NCI-H1048 (cell line): ENCODE measurements around the gene PSMC5.
"Not testable (repeated sequence)": the region's sequence is repeated elsewhere in the genome, so short reads cannot be mapped to it uniquely, and the experiment has no call there.

Experiments
- DNase-seq: peaks from one replicate; lab custom pipeline; 2025; lab: John Stamatoyannopoulos, UW

Gene PSMC5

GRCh38 chr17:63840591-63841349 lies 13.5 kb downstream of the PSMC5 start:
- DNase-seq = no peak

GRCh38 chr17:63841350-63842172 lies 14.3 kb downstream of the PSMC5 start:
- no peak for DNase-seq

- no peak for DNase-seq
Measured at GRCh38 chr17:63842173-63842539, 14.9 kb downstream of the PSMC5 start.

- DNase-seq = peak; percentile 91
Measured at GRCh38 chr17:63842540-63843386, 15.5 kb downstream of the PSMC5 start, which contains the start of gene SMARCD2. TSS of gene SMARCD2 (minus strand) at chr17:63842685. CDS start at chr17:63842674, 11 bp downstream.

GRCh38 chr17:63843387-63843888 lies 16.2 kb downstream of the PSMC5 start:
- DNase-seq = not testable (repeated sequence)

GRCh38 chr17:63843910-63844677 lies 16.9 kb downstream of the PSMC5 start:
- no peak for DNase-seq

- no peak for DNase-seq
Measured at GRCh38 chr17:63845509-63845908, 18.3 kb downstream of the PSMC5 start.

- DNase-seq = no peak
Measured at GRCh38 chr17:63847525-63848249, 20.5 kb downstream of the PSMC5 start.

GRCh38 chr17:63848834-63849689 lies 21.8 kb downstream of the PSMC5 start:
- DNase-seq = no peak

GRCh38 chr17:63850401-63850800 lies 23.2 kb downstream of the PSMC5 start:
- no peak for DNase-seq

- DNase-seq = no peak
Measured at GRCh38 chr17:63853260-63853659, 26.0 kb downstream of the PSMC5 start.

- no peak for DNase-seq
Measured at GRCh38 chr17:63854709-63855108, 27.5 kb downstream of the PSMC5 start.

GRCh38 chr17:63855185-63855584 lies 28.0 kb downstream of the PSMC5 start:
- DNase-seq = no peak

GRCh38 chr17:63856425-63856824 lies 29.2 kb downstream of the PSMC5 start:
- not testable (repeated sequence) for DNase-seq

GRCh38 chr17:63859257-63859656 lies 32.0 kb downstream of the PSMC5 start:
- DNase-seq = no peak

GRCh38 chr17:63866625-63867024 lies 39.4 kb downstream of the PSMC5 start:
- not testable (repeated sequence) for DNase-seq

GRCh38 chr17:63869491-63870291 lies 42.5 kb downstream of the PSMC5 start:
- not testable (repeated sequence) for DNase-seq

GRCh38 chr17:63870292-63870665 lies 43.0 kb downstream of the PSMC5 start:
- DNase-seq = not testable (repeated sequence)
